ENCODE data around the gene TTLL7.

DNA sequence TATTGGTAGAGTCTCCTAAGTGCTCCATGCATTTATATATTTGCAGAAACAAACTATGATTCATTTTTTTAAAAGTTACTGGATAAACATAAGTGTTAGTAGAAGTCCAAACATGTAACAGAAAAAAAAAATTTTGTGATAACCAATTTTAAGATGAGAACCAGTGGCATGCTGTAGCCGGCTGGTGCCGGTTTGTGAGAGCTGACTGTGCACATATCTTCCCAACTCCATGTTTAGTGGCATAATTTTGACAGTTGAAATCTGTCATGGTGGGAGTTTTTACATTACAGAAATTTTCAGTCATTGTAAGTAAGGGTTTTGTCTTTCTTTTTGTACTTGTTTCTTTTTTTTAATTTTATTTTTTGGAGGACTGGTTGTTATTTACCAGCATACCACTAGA, 141.2 kb downstream of the TTLL7 start:
- TF ChIP-seq, protein P1, sequence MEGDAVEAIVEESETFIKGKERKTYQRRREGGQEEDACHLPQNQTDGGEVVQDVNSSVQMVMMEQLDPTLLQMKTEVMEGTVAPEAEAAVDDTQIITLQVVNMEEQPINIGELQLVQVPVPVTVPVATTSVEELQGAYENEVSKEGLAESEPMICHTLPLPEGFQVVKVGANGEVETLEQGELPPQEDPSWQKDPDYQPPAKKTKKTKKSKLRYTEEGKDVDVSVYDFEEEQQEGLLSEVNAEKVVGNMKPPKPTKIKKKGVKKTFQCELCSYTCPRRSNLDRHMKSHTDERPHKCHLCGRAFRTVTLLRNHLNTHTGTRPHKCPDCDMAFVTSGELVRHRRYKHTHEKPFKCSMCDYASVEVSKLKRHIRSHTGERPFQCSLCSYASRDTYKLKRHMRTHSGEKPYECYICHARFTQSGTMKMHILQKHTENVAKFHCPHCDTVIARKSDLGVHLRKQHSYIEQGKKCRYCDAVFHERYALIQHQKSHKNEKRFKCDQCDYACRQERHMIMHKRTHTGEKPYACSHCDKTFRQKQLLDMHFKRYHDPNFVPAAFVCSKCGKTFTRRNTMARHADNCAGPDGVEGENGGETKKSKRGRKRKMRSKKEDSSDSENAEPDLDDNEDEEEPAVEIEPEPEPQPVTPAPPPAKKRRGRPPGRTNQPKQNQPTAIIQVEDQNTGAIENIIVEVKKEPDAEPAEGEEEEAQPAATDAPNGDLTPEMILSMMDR (IDR thresholded peaks at IDR 0.05) = no peak
- TF ChIP-seq POLR2AphosphoS5 (IDR thresholded peaks at IDR 0.05) = no peak
- TF ChIP-seq POLR2A (IDR thresholded peaks at IDR 0.05) = no peak
